Prostate gland (tissue), 2 donors: ENCODE measurements around the gene CFAP61.

Source experiments
- CTCF ChIP-seq, 4 experiments: fragments of 200-600 bp in 2 of 4; fragments of 450-650 bp in 2 of 4; sonication (generic) in 2 of 4; IDR thresholded peaks; 1 replicate in 3 of 4; 2 replicates in 1 of 4; pipeline ENCODE4 v1.5.1; 2016 to 2019; ENCODE audit warnings: antibody characterized with exemption in 4 of 4, mild to moderate bottlenecking in 2 of 4, moderate library complexity in 2 of 4
- POLR2A ChIP-seq: fragments of 450-650 bp; IDR thresholded peaks from one replicate; pipeline ENCODE4 v1.6.1; 2016; ENCODE audit warnings: antibody characterized with exemption, mild to moderate bottlenecking

- TF ChIP-seq POLR2A (no peak), CTCF (IDR thresholded peaks at IDR 0.05) (no peak)
Measured at GRCh38 chr20:20096421-20096820, 44.1 kb downstream of the CFAP61 start.
